K562 (cell line): Measurements from ENCODE around the gene TPK1. TPM values are rescaled to one million over a fixed set of nuclear protein-coding genes. Genes with fewer than 3 reads are reported as not detected.

Experiments
- ATAC-seq: fragments of 200-7000 bp; cut with Tn5 transposase; 3 replicates; pipeline ENCODE4 v1.9.1; 2020; ENCODE audit warnings: moderate library complexity
- BruUV-seq: library from RNA; stranded (reverse); fragments of 400-500 nt; replicated peaks from 2 replicates; lab custom pipeline; 2021; lab: Mats Ljungman, UMichigan
- CTCF ChIA-PET: fragments of 300-600 bp; formaldehyde crosslinking; extraction: SDS; loops from one replicate; lab custom pipeline; 2021; ENCODE audit warnings: low intra/inter-chr PET ratio; lab: Yijun Ruan, JAX
- POLR2A ChIA-PET: fragments of 300-600, 350-650 bp; sonication (Branson Sonifier 250); formaldehyde crosslinking; extraction: SDS; loops from one replicate; lab custom pipeline; 2021; ENCODE audit warnings: antibody characterized with exemption, inconsistent platforms; lab: Yijun Ruan, JAX
- DNase-seq, 4 experiments: peaks; one replicate each; pipeline versions ENCODE4 v3.0.0 to v3.0.0-alpha.2; 2011 to 2018; ENCODE audit warnings: low spot score in 3 of 4, mixed read lengths in 3 of 4; ENCODE audit errors: extremely low read depth in 1 of 4
- FAIRE-seq: peaks from 2 replicates; lab custom pipeline; 2011; peaks lifted over from hg19 to GRCh38; lab: Jason Lieb, UNC
- H2AFZ ChIP-seq: 2 replicates; pipeline ENCODE4 v1.6.0; 2011; ENCODE audit warnings: low read depth, low read length, control low read depth, inconsistent platforms
- H3K27ac ChIP-seq: fragments of 200-600 bp; 3 replicates; pipeline ENCODE4 v1.8.0; 2011; ENCODE audit warnings: low read depth, mild to moderate bottlenecking, control low read depth, inconsistent platforms, low read length, moderate library complexity, mixed read lengths; ENCODE audit errors: extremely low read depth
- H3K27me3 ChIP-seq, 2 experiments: fragments of 300-600 bp in 1 of 2; 2 replicates in 1 of 2; 3 replicates in 1 of 2; pipeline versions ENCODE4 v1.6.0 to v1.8.0; 2011; ENCODE audit warnings: inconsistent platforms in 2 of 2, low read length in 2 of 2, mild to moderate bottlenecking in 1 of 2, mixed read lengths in 1 of 2, moderate library complexity in 1 of 2; ENCODE audit not compliant: control insufficient read depth in 2 of 2, insufficient read depth in 2 of 2
- H3K36me3 ChIP-seq: fragments of 300-600 bp; 3 replicates; pipeline ENCODE4 v1.8.0; 2011; ENCODE audit warnings: mild to moderate bottlenecking, low read length, inconsistent platforms; ENCODE audit not compliant: control insufficient read depth, insufficient read depth
- H3K4me1 ChIP-seq, 2 experiments: fragments of 200-600 bp in 1 of 2; replicated peaks in 1 of 2; 2 replicates in 1 of 2; 3 replicates in 1 of 2; pipeline versions ENCODE4 v1.5.1 to v1.8.0; 2011; ENCODE audit warnings: inconsistent platforms in 2 of 2, low read length in 2 of 2, mild to moderate bottlenecking in 1 of 2, mixed read lengths in 1 of 2, moderate library complexity in 1 of 2; ENCODE audit not compliant: control insufficient read depth in 2 of 2, insufficient read depth in 2 of 2
- H3K4me2 ChIP-seq: 2 replicates; pipeline ENCODE4 v1.6.1; 2011; ENCODE audit warnings: low read length, control low read depth, inconsistent platforms, mixed read lengths; ENCODE audit not compliant: insufficient read depth
- H3K4me3 ChIP-seq: fragments of 200-600 bp; sonication (generic), shearing (Covaris generic); 2 replicates; pipeline ENCODE4 v1.5.1; 2016; ENCODE audit warnings: control low read depth, inconsistent platforms
- H3K79me2 ChIP-seq: fragments of 200-600 bp; 3 replicates; pipeline ENCODE4 v1.8.0; 2011; ENCODE audit warnings: low read length, inconsistent platforms; ENCODE audit not compliant: control insufficient read depth, insufficient read depth
- H3K9ac ChIP-seq, 2 experiments: 2 replicates each; pipeline versions ENCODE4 v1.6.0 to v1.6.1; 2011; ENCODE audit warnings: low read depth in 2 of 2, low read length in 2 of 2, control low read depth in 1 of 2, inconsistent platforms in 1 of 2, mild to moderate bottlenecking in 1 of 2, mixed read lengths in 1 of 2; ENCODE audit not compliant: insufficient read depth in 1 of 2
- H3K9me1 ChIP-seq: one replicate; pipeline ENCODE4 v1.6.0; 2011; ENCODE audit warnings: inconsistent platforms, mild to moderate bottlenecking, low read length, moderate library complexity; ENCODE audit not compliant: control insufficient read depth, insufficient read depth
- H3K9me3 ChIP-seq: replicated peaks from 2 replicates; pipeline ENCODE4 v1.5.1; 2011; ENCODE audit warnings: low read depth, low read length, inconsistent platforms; ENCODE audit not compliant: control insufficient read depth, insufficient read depth
- H4K20me1 ChIP-seq: replicated peaks from 2 replicates; pipeline ENCODE4 v1.6.1; 2011; ENCODE audit warnings: low read length, inconsistent platforms, mixed read lengths; ENCODE audit not compliant: control insufficient read depth, insufficient read depth
- EZH2 ChIP-seq: IDR thresholded peaks from 2 replicates; pipeline ENCODE4 v1.6.1; 2012; ENCODE audit warnings: low read depth, mild to moderate bottlenecking, inconsistent platforms, low read length, borderline replicate concordance
- GATAD2B ChIP-seq: fragments of 450-650 bp; IDR thresholded peaks from 2 replicates; pipeline ENCODE4 v1.6.1; 2017; ENCODE audit warnings: mild to moderate bottlenecking, borderline replicate concordance
- HEY1 ChIP-seq: fragments of 250-450 bp; sonication (Bioruptor Pico); IDR thresholded peaks from 2 replicates; pipeline ENCODE4 v1.5.0; 2020; ENCODE audit warnings: mild to moderate bottlenecking, moderate library complexity, borderline replicate concordance
- PCBP2 ChIP-seq: fragments of 200-400 bp; formaldehyde crosslinking; IDR thresholded peaks from 2 replicates; pipeline ENCODE4 v1.6.1; 2018; ENCODE audit warnings: low read length, low read depth, mild to moderate bottlenecking, moderate library complexity; ENCODE audit not compliant: poor library complexity, severe bottlenecking
- POLR2B ChIP-seq: fragments of 450-650 bp; IDR thresholded peaks from 2 replicates; pipeline ENCODE4 v1.6.1; 2018; ENCODE audit warnings: low read depth; ENCODE audit not compliant: partially characterized antibody
- TRIM24 ChIP-seq, 2 experiments: fragments of 450-650 bp; IDR thresholded peaks; 2 replicates each; pipeline ENCODE4 v1.6.1; 2016
- TSHZ1 ChIP-seq: fragments of 250-450 bp; sonication (Bioruptor Pico); IDR thresholded peaks from 2 replicates; pipeline ENCODE4 v1.4.0; 2020; ENCODE audit warnings: mild to moderate bottlenecking, moderate library complexity
- ZBED1 ChIP-seq: IDR thresholded peaks from 2 replicates; pipeline ENCODE4 v1.6.1; 2014
- ZFP1 ChIP-seq: fragments of 450-650 bp; formaldehyde crosslinking; IDR thresholded peaks from 2 replicates; pipeline ENCODE4 v1.4.0; 2020; ENCODE audit warnings: mild to moderate bottlenecking, mixed read lengths
- ZNF764 ChIP-seq: fragments of 250-450 bp; sonication (Bioruptor Pico); IDR thresholded peaks from 2 replicates; pipeline ENCODE4 v1.4.0; 2020; ENCODE audit warnings: low read depth, mild to moderate bottlenecking, moderate library complexity
- WGBS: fragments of 100-300 bp; shearing (Covaris generic); methylation state at CpG from one replicate; pipeline ENCODE4 v1.1.6; 2016; ENCODE audit warnings: low coverage, mixed read lengths; ENCODE audit not compliant: insufficient coverage; ENCODE audit errors: missing lambda C conversion rate; 5-methylcytosine and 5-hydroxymethylcytosine counted together
- in situ Hi-C: fragments of 300-500 bp; cut with MboI; formaldehyde crosslinking; loops from 4 replicates; pipeline ENCODE4 v1.15.0; 2018; ENCODE audit warnings: inconsistent platforms, mixed read lengths
- intact Hi-C: fragments of 100-400 bp; cut with micrococcal nuclease; formaldehyde crosslinking; loops from 2 replicates; pipeline ENCODE4 v1.14.2; 2022
- polyA plus RNA-seq, 8 experiments: library from polyadenylated mRNA; depleted of rRNA in 4 of 8; stranded (reverse) in 5 of 8; unstranded in 3 of 8; fragments of >200 nt; fragmentation: Nextera tagmentation in 2 of 8; fragmentation: Illumina TruSeq in 1 of 8; extraction: Ambion mirVana in 2 of 8; extraction: Trizol in 1 of 8; gene quantifications; 2 replicates each; pipeline versions ENCODE4 v1.2.1 to v1.2.3, GENCODE V29; 2011 to 2014; ENCODE audit warnings: inconsistent platforms in 1 of 8, missing spikeins in 1 of 8
- total RNA-seq, 7 experiments: library from RNA; depleted of rRNA in 6 of 7; stranded (reverse); fragments of >200 nt in 6 of 7; fragmentation: Illumina TruSeq in 2 of 7; extraction: Trizol in 2 of 7; gene quantifications; 2 replicates each; pipeline versions ENCODE4 v1.2.1 to v1.2.3, GENCODE V29; 2011 to 2021; ENCODE audit warnings: low replicate concordance in 1 of 7

Gene TPK1
- total and polyA plus RNA-seq, 9 of the 15 experiments (the other 6 are each of a cell fraction or from before 2014, with no cell fraction given), result 5.1 to 16.2 (median 9.2) TPM

- H3K27ac ChIP-seq, result no peak overlapping the region
- TF ChIP-seq ZNF764 (CRISPR knock-in tag) (no peak), ZBED1 (no peak), ZFP1 (CRISPR knock-in tag) (no peak), PCBP2 (no peak), GATAD2B (no peak), TSHZ1 (CRISPR knock-in tag) (no peak), HEY1 (CRISPR knock-in tag) (no peak), EZH2 (no peak), POLR2B (no peak), TRIM24 (IDR thresholded peaks at IDR 0.05) (no peak)
- no peaks in the 10 kb centered on the region for H3K79me2 ChIP-seq
- no peaks in the 10 kb centered on the region for H3K9me1 ChIP-seq
- FAIRE-seq (no peak), DNase-seq (no peak), ATAC-seq (no peak)
- H3K9me3 ChIP-seq, result no peaks in the 10 kb centered on the region
- no peaks in the 10 kb centered on the region for H4K20me1 ChIP-seq
- H3K9ac ChIP-seq, result no peak overlapping the region
- CTCF ChIA-PET, result no interaction called here
- H3K27me3 ChIP-seq, result no peaks in the 10 kb centered on the region
- no peak overlapping the region for H2AFZ ChIP-seq
- POLR2A ChIA-PET, result interaction anchor here (0.8 kb wide), 1 partner anchor 10 kb away, joined by 3 read pairs; no protein-coding TSS in a partner anchor
- in situ Hi-C loops, result no loop called here
- intact Hi-C loops, result no loop called here
- no peak overlapping the region for H3K4me2 ChIP-seq
- no TSS peak for BruUV-seq
- no peak overlapping the region for H3K4me3 ChIP-seq
- H3K4me1 ChIP-seq, result no peaks in the 10 kb centered on the region
- no peaks in the 10 kb centered on the region for H3K36me3 ChIP-seq
- 2% methylated on average over 3 of the region's 3 CpGs for WGBS
These were observed 13.6 kb downstream of the TPK1 start for GRCh38 chr7:144822223-144822622.
